ENCODE data around the gene SDR42E1.

- no peak for TF ChIP-seq EZH2phosphoT487 (IDR thresholded peaks at IDR 0.05)
- no peak for TF ChIP-seq CTCF (IDR thresholded peaks at IDR 0.05)
- TF ChIP-seq EZH2 (IDR thresholded peaks at IDR 0.05) = no peak
Measured at GRCh38 chr16:82042846-82043245, 31.6 kb upstream of the SDR42E1 start.
